K562 (cell line): ENCODE measurements around the gene CALR3. TPM values are rescaled to one million over a fixed set of nuclear protein-coding genes. Genes with fewer than 3 reads are reported as not detected.

Source experiments
- ATAC-seq: fragments of 200-7000 bp; cut with Tn5 transposase; 3 replicates; pipeline ENCODE4 v1.9.1; 2020; ENCODE audit warnings: moderate library complexity
- BruUV-seq: library from RNA; stranded (reverse); fragments of 400-500 nt; replicated peaks from 2 replicates; lab custom pipeline; 2021; lab: Mats Ljungman, UMichigan
- CTCF ChIA-PET: fragments of 300-600 bp; formaldehyde crosslinking; extraction: SDS; loops from one replicate; lab custom pipeline; 2021; ENCODE audit warnings: low intra/inter-chr PET ratio; lab: Yijun Ruan, JAX
- POLR2A ChIA-PET: fragments of 300-600, 350-650 bp; sonication (Branson Sonifier 250); formaldehyde crosslinking; extraction: SDS; loops from one replicate; lab custom pipeline; 2021; ENCODE audit warnings: antibody characterized with exemption, inconsistent platforms; lab: Yijun Ruan, JAX
- DNase-seq, 4 experiments: peaks; one replicate each; pipeline versions ENCODE4 v3.0.0 to v3.0.0-alpha.2; 2011 to 2018; ENCODE audit warnings: low spot score in 3 of 4, mixed read lengths in 3 of 4; ENCODE audit errors: extremely low read depth in 1 of 4
- FAIRE-seq: peaks from 2 replicates; lab custom pipeline; 2011; peaks lifted over from hg19 to GRCh38; lab: Jason Lieb, UNC
- H2AFZ ChIP-seq: 2 replicates; pipeline ENCODE4 v1.6.0; 2011; ENCODE audit warnings: low read depth, low read length, control low read depth, inconsistent platforms
- H3K27ac ChIP-seq: fragments of 200-600 bp; 3 replicates; pipeline ENCODE4 v1.8.0; 2011; ENCODE audit warnings: low read depth, mild to moderate bottlenecking, control low read depth, inconsistent platforms, low read length, moderate library complexity, mixed read lengths; ENCODE audit errors: extremely low read depth
- H3K27me3 ChIP-seq, 2 experiments: fragments of 300-600 bp in 1 of 2; 2 replicates in 1 of 2; 3 replicates in 1 of 2; pipeline versions ENCODE4 v1.6.0 to v1.8.0; 2011; ENCODE audit warnings: inconsistent platforms in 2 of 2, low read length in 2 of 2, mild to moderate bottlenecking in 1 of 2, mixed read lengths in 1 of 2, moderate library complexity in 1 of 2; ENCODE audit not compliant: control insufficient read depth in 2 of 2, insufficient read depth in 2 of 2
- H3K36me3 ChIP-seq: fragments of 300-600 bp; 3 replicates; pipeline ENCODE4 v1.8.0; 2011; ENCODE audit warnings: mild to moderate bottlenecking, low read length, inconsistent platforms; ENCODE audit not compliant: control insufficient read depth, insufficient read depth
- H3K4me1 ChIP-seq, 2 experiments: fragments of 200-600 bp in 1 of 2; replicated peaks in 1 of 2; 2 replicates in 1 of 2; 3 replicates in 1 of 2; pipeline versions ENCODE4 v1.5.1 to v1.8.0; 2011; ENCODE audit warnings: inconsistent platforms in 2 of 2, low read length in 2 of 2, mild to moderate bottlenecking in 1 of 2, mixed read lengths in 1 of 2, moderate library complexity in 1 of 2; ENCODE audit not compliant: control insufficient read depth in 2 of 2, insufficient read depth in 2 of 2
- H3K4me2 ChIP-seq: 2 replicates; pipeline ENCODE4 v1.6.1; 2011; ENCODE audit warnings: low read length, control low read depth, inconsistent platforms, mixed read lengths; ENCODE audit not compliant: insufficient read depth
- H3K4me3 ChIP-seq: fragments of 200-600 bp; sonication (generic), shearing (Covaris generic); 2 replicates; pipeline ENCODE4 v1.5.1; 2016; ENCODE audit warnings: control low read depth, inconsistent platforms
- H3K79me2 ChIP-seq: fragments of 200-600 bp; 3 replicates; pipeline ENCODE4 v1.8.0; 2011; ENCODE audit warnings: low read length, inconsistent platforms; ENCODE audit not compliant: control insufficient read depth, insufficient read depth
- H3K9ac ChIP-seq, 2 experiments: 2 replicates each; pipeline versions ENCODE4 v1.6.0 to v1.6.1; 2011; ENCODE audit warnings: low read depth in 2 of 2, low read length in 2 of 2, control low read depth in 1 of 2, inconsistent platforms in 1 of 2, mild to moderate bottlenecking in 1 of 2, mixed read lengths in 1 of 2; ENCODE audit not compliant: insufficient read depth in 1 of 2
- H3K9me1 ChIP-seq: one replicate; pipeline ENCODE4 v1.6.0; 2011; ENCODE audit warnings: inconsistent platforms, mild to moderate bottlenecking, low read length, moderate library complexity; ENCODE audit not compliant: control insufficient read depth, insufficient read depth
- H3K9me3 ChIP-seq: replicated peaks from 2 replicates; pipeline ENCODE4 v1.5.1; 2011; ENCODE audit warnings: low read depth, low read length, inconsistent platforms; ENCODE audit not compliant: control insufficient read depth, insufficient read depth
- H4K20me1 ChIP-seq: replicated peaks from 2 replicates; pipeline ENCODE4 v1.6.1; 2011; ENCODE audit warnings: low read length, inconsistent platforms, mixed read lengths; ENCODE audit not compliant: control insufficient read depth, insufficient read depth
- ERF ChIP-seq: fragments of 450-650 bp; formaldehyde crosslinking; IDR thresholded peaks from 2 replicates; pipeline ENCODE4 v1.4.0; 2020; ENCODE audit warnings: mild to moderate bottlenecking, mixed read lengths
- FIP1L1 ChIP-seq: fragments of 200-400 bp; formaldehyde crosslinking; IDR thresholded peaks from 2 replicates; pipeline ENCODE4 v1.6.1; 2018; ENCODE audit warnings: mild to moderate bottlenecking, low read depth, low read length; ENCODE audit not compliant: poor library complexity, severe bottlenecking
- HNRNPL ChIP-seq: fragments of 200-400 bp; formaldehyde crosslinking; IDR thresholded peaks from 2 replicates; pipeline ENCODE4 v1.6.1; 2017; ENCODE audit warnings: low read depth, mild to moderate bottlenecking, low read length
- IRF2 ChIP-seq: sonication (generic); formaldehyde crosslinking; IDR thresholded peaks from 2 replicates; pipeline ENCODE4 v1.8.1; 2022; ENCODE audit warnings: mild to moderate bottlenecking, missing genetic modification reagents
- L3MBTL2 ChIP-seq: fragments of 450-650 bp; IDR thresholded peaks from 2 replicates; pipeline ENCODE4 v1.6.1; 2016; ENCODE audit warnings: mild to moderate bottlenecking, moderate library complexity
- NR1H2 ChIP-seq: sonication (generic); formaldehyde crosslinking; IDR thresholded peaks from 2 replicates; pipeline ENCODE4 v1.4.0; 2020; ENCODE audit warnings: mild to moderate bottlenecking, missing genetic modification reagents
- PHF20 ChIP-seq: fragments of 450-650 bp; IDR thresholded peaks from 2 replicates; pipeline ENCODE4 v1.6.1; 2018; ENCODE audit not compliant: partially characterized antibody
- RNF2 ChIP-seq: sonication (generic); IDR thresholded peaks from 2 replicates; pipeline ENCODE4 v1.6.1; 2016
- SAFB ChIP-seq: fragments of 200-400 bp; formaldehyde crosslinking; IDR thresholded peaks from 2 replicates; pipeline ENCODE4 v1.6.1; 2017; ENCODE audit warnings: low read depth, low read length, borderline replicate concordance
- UBTF ChIP-seq, 2 experiments: IDR thresholded peaks; 2 replicates each; pipeline ENCODE4 v1.6.1; 2012; ENCODE audit warnings: improper control_type of control experiment in 2 of 2, low read depth in 2 of 2, low read length in 2 of 2, borderline replicate concordance in 1 of 2
- ZC3H4 ChIP-seq: sonication (generic); formaldehyde crosslinking; IDR thresholded peaks from 2 replicates; pipeline ENCODE4 v1.9.0; 2021; ENCODE audit warnings: missing genetic modification reagents, borderline replicate concordance
- ZNF12 ChIP-seq: sonication (generic); formaldehyde crosslinking; IDR thresholded peaks from 2 replicates; pipeline ENCODE4 v1.4.0; 2020; ENCODE audit warnings: mild to moderate bottlenecking, missing genetic modification reagents
- WGBS: fragments of 100-300 bp; shearing (Covaris generic); methylation state at CpG from one replicate; pipeline ENCODE4 v1.1.6; 2016; ENCODE audit warnings: low coverage, mixed read lengths; ENCODE audit not compliant: insufficient coverage; ENCODE audit errors: missing lambda C conversion rate; 5-methylcytosine and 5-hydroxymethylcytosine counted together
- in situ Hi-C: fragments of 300-500 bp; cut with MboI; formaldehyde crosslinking; loops from 4 replicates; pipeline ENCODE4 v1.15.0; 2018; ENCODE audit warnings: inconsistent platforms, mixed read lengths
- intact Hi-C: fragments of 100-400 bp; cut with micrococcal nuclease; formaldehyde crosslinking; loops from 2 replicates; pipeline ENCODE4 v1.14.2; 2022
- polyA plus RNA-seq, 8 experiments: library from polyadenylated mRNA; depleted of rRNA in 4 of 8; stranded (reverse) in 5 of 8; unstranded in 3 of 8; fragments of >200 nt; fragmentation: Nextera tagmentation in 2 of 8; fragmentation: Illumina TruSeq in 1 of 8; extraction: Ambion mirVana in 2 of 8; extraction: Trizol in 1 of 8; gene quantifications; 2 replicates each; pipeline versions ENCODE4 v1.2.1 to v1.2.3, GENCODE V29; 2011 to 2014; ENCODE audit warnings: inconsistent platforms in 1 of 8, missing spikeins in 1 of 8
- total RNA-seq, 7 experiments: library from RNA; depleted of rRNA in 6 of 7; stranded (reverse); fragments of >200 nt in 6 of 7; fragmentation: Illumina TruSeq in 2 of 7; extraction: Trizol in 2 of 7; gene quantifications; 2 replicates each; pipeline versions ENCODE4 v1.2.1 to v1.2.3, GENCODE V29; 2011 to 2021; ENCODE audit warnings: low replicate concordance in 1 of 7
- TF ChIP-seq, protein P1 (sequence below): conservative IDR thresholded peaks from 2 replicates; pipeline ENCODE4 v1.6.1; 2011; ENCODE audit warnings: low read depth, mild to moderate bottlenecking, low read length; ENCODE audit not compliant: control insufficient read depth
- TF ChIP-seq, protein P2 (sequence below): fragments of 200-800 bp; sonication (Bioruptor generic); IDR thresholded peaks from 2 replicates; pipeline ENCODE4 v1.6.1; 2017; ENCODE audit warnings: missing genetic modification characterization, missing compliant biosample characterization
- TF ChIP-seq, protein P3 (sequence below): fragments of 450-650 bp; IDR thresholded peaks from 2 replicates; pipeline ENCODE4 v1.6.1; 2017; ENCODE audit warnings: mild to moderate bottlenecking, moderate library complexity

CALR3 gene
- total and polyA plus RNA-seq, 9 of the 15 experiments (the other 6 are each of a cell fraction or from before 2014, with no cell fraction given) = 0.15 to 0.41 (median 0.22) TPM; not detected in 4

DNA sequence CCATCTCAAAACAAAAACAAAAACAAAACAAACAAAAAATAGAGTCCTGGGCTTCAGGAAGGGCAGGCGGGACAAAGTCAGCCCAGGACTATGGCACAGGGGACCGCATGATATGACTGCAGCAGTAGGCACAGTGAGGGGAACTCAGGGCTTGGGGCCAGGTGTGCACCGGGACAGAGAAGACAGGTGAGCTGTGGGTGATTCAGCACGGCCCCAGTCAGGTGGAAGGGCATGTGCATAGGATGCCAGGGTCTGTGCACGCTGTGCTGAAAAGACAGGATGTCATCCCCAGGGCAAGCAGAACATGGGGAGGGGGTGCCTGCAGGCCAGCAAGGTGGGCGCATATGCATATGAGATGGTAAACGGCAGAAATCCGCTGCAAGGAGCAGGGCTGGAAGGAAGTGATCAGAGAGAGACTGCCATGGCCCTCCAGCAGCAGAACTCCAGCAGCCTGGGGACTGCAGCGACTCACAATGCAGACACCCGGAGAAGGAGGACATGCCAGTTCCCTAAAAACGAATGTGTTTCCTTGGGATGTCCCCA lies 39.2 kb downstream of the CALR3 start:
- POLR2A ChIA-PET = interaction anchor here (1.3 to 1.7 kb wide), 2 partner anchors 8 to 11 kb away, joined by 3 to 5 read pairs; no protein-coding TSS in a partner anchor
- no TSS peak for BruUV-seq
- H3K9me1 ChIP-seq = no peaks in the 10 kb centered on the region
- TF ChIP-seq UBTF (IDR thresholded peaks at IDR 0.05; ENCODE audit: borderline replicate concordance in 1 of 2, low read depth in 2 of 2, low read length in 2 of 2) (no peak), NR1H2 (no peak), PHF20 (no peak), SAFB (no peak), ERF (CRISPR knock-in tag) (no peak), L3MBTL2 (no peak), FIP1L1 (no peak), RNF2 (no peak), HNRNPL (no peak), ZC3H4 (CRISPR knock-in tag) (no peak), ZNF12 (CRISPR knock-in tag) (no peak), IRF2 (CRISPR knock-in tag) (no peak)
- TF ChIP-seq, protein P1, sequence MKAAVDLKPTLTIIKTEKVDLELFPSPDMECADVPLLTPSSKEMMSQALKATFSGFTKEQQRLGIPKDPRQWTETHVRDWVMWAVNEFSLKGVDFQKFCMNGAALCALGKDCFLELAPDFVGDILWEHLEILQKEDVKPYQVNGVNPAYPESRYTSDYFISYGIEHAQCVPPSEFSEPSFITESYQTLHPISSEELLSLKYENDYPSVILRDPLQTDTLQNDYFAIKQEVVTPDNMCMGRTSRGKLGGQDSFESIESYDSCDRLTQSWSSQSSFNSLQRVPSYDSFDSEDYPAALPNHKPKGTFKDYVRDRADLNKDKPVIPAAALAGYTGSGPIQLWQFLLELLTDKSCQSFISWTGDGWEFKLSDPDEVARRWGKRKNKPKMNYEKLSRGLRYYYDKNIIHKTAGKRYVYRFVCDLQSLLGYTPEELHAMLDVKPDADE = no peak
- TF ChIP-seq, protein P2, sequence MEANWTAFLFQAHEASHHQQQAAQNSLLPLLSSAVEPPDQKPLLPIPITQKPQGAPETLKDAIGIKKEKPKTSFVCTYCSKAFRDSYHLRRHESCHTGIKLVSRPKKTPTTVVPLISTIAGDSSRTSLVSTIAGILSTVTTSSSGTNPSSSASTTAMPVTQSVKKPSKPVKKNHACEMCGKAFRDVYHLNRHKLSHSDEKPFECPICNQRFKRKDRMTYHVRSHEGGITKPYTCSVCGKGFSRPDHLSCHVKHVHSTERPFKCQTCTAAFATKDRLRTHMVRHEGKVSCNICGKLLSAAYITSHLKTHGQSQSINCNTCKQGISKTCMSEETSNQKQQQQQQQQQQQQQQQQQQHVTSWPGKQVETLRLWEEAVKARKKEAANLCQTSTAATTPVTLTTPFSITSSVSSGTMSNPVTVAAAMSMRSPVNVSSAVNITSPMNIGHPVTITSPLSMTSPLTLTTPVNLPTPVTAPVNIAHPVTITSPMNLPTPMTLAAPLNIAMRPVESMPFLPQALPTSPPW (CRISPR knock-in tag) = no peak
- TF ChIP-seq, protein P3, sequence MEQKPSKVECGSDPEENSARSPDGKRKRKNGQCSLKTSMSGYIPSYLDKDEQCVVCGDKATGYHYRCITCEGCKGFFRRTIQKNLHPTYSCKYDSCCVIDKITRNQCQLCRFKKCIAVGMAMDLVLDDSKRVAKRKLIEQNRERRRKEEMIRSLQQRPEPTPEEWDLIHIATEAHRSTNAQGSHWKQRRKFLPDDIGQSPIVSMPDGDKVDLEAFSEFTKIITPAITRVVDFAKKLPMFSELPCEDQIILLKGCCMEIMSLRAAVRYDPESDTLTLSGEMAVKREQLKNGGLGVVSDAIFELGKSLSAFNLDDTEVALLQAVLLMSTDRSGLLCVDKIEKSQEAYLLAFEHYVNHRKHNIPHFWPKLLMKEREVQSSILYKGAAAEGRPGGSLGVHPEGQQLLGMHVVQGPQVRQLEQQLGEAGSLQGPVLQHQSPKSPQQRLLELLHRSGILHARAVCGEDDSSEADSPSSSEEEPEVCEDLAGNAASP = no peak
- TF ChIP-seq, all 486 proteins: peak for 0
- no peak overlapping the region for H3K4me3 ChIP-seq
- CTCF ChIA-PET = no interaction called here
- H3K27me3 ChIP-seq = no peaks in the 10 kb centered on the region
- H3K4me1 ChIP-seq = peaks cover 0 to 15% of the 10 kb centered on the region in 2 experiments; a peak in 3 of 5 replicates
- intact Hi-C loops = no loop called here
- no peak for DNase-seq
- in situ Hi-C loops = no loop called here
- H3K9ac ChIP-seq = peak overlapping the region in 1 of 2 experiments; percentile 64; a peak in 2 of 4 replicates
- H3K27ac ChIP-seq = no peak overlapping the region
- H3K36me3 ChIP-seq = no peaks in the 10 kb centered on the region
- no peaks in the 10 kb centered on the region for H3K9me3 ChIP-seq
- no peak for ATAC-seq
- H3K79me2 ChIP-seq = peaks cover 70% of the 10 kb centered on the region
- no peak for FAIRE-seq
- H3K4me2 ChIP-seq = no peak overlapping the region
- 86% methylated on average over 9 of the region's 11 CpGs for whole genome bisulfite sequencing
- peaks cover 30% of the 10 kb centered on the region for H4K20me1 ChIP-seq
- no peak overlapping the region for H2AFZ ChIP-seq
